Mesodermal cell (in vitro differentiated cells): ENCODE results near the gene SNRNP48.

Experiments
- H3K27ac ChIP-seq: 2 replicates; pipeline ENCODE4 v1.7.0; 2013; ENCODE audit warnings: mild to moderate bottlenecking, low read depth, low read length, moderate library complexity; ENCODE audit not compliant: severe bottlenecking
- H3K36me3 ChIP-seq: 2 replicates; pipeline ENCODE4 v1.7.1; 2013; ENCODE audit warnings: mild to moderate bottlenecking, low read length, moderate library complexity; ENCODE audit not compliant: control insufficient read depth, insufficient read depth
- H3K4me1 ChIP-seq: one replicate; pipeline ENCODE4 v1.7.1; 2013; ENCODE audit warnings: mild to moderate bottlenecking, low read length; ENCODE audit not compliant: insufficient read depth, control insufficient read depth, poor library complexity, severe bottlenecking
- H3K4me3 ChIP-seq: 2 replicates; pipeline ENCODE4 v1.7.0; 2013; ENCODE audit warnings: low read length, control low read depth, mild to moderate bottlenecking; ENCODE audit not compliant: insufficient read depth, poor library complexity, severe bottlenecking; ENCODE audit errors: extremely low read depth
- H3K9me3 ChIP-seq: 2 replicates; pipeline ENCODE4 v1.7.1; 2013; ENCODE audit warnings: mild to moderate bottlenecking, low read length, moderate library complexity; ENCODE audit not compliant: control insufficient read depth
- WGBS, 2 experiments: methylation state at CpG; one replicate each; pipeline ENCODE4 v1.1.5; 2013; ENCODE audit warnings: missing lambda C conversion rate in 2 of 2; ENCODE audit not compliant: insufficient coverage in 2 of 2; 5-methylcytosine and 5-hydroxymethylcytosine counted together

SNRNP48 gene

GRCh38 chr6:7594579-7595125 lies 4.7 kb downstream of the SNRNP48 start:
- Histone ChIP-seq H3K27ac (no peak overlapping the region), H3K9me3 (no peaks in the 10 kb centered on the region), H3K4me1 (peaks cover 4% of the 10 kb centered on the region), H3K4me3 (no peak overlapping the region), H3K36me3 (peaks cover 57% of the 10 kb centered on the region)
- 91 to 94% methylated on average over 3 of the region's 4 CpGs for WGBS, 2 experiments

DNA sequence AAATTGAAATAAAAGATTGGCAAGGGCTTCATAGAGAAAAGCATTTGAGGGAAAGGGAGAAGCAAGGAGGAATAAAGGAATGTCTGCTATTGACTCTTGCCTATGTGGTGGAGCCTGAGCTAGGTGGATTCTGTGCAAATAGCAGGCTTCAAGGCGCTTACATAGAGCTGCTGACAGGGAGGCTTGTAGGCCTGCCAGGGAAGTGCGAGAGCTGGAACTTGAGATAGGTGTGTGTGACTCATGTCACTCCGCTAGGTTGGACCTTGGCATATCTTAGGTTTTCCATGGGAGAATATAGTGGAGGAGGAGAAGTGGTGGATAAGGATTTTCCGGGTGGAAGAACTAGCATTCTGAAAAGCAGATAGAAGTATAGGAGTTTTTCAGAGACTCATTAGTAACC lies 14.0 kb downstream of the SNRNP48 start:
- WGBS, 2 experiments = 97 to 98% methylated on average over 3 to 4 of the region's 4 CpGs
- no peak overlapping the region for H3K27ac ChIP-seq

GRCh38 chr6:7604506-7604905 lies 14.5 kb downstream of the SNRNP48 start:
- Histone ChIP-seq H3K9me3 (no peaks in the 10 kb centered on the region), H3K4me1 (no peaks in the 10 kb centered on the region), H3K4me3 (no peak overlapping the region), H3K27ac (no peak overlapping the region), H3K36me3 (peaks cover 81% of the 10 kb centered on the region)
- WGBS, 2 experiments = 91% methylated on average over 1 of the region's 2 CpGs; no CpG with 5 or more reads in 1 of the 2 experiments

More for the DNA sequence above, 14.0 kb downstream of the SNRNP48 start:
- H3K4me1 ChIP-seq = no peaks in the 10 kb centered on the region
- H3K4me3 ChIP-seq = no peak overlapping the region
- H3K9me3 ChIP-seq = no peaks in the 10 kb centered on the region
- peaks cover 78% of the 10 kb centered on the region for H3K36me3 ChIP-seq

DNA sequence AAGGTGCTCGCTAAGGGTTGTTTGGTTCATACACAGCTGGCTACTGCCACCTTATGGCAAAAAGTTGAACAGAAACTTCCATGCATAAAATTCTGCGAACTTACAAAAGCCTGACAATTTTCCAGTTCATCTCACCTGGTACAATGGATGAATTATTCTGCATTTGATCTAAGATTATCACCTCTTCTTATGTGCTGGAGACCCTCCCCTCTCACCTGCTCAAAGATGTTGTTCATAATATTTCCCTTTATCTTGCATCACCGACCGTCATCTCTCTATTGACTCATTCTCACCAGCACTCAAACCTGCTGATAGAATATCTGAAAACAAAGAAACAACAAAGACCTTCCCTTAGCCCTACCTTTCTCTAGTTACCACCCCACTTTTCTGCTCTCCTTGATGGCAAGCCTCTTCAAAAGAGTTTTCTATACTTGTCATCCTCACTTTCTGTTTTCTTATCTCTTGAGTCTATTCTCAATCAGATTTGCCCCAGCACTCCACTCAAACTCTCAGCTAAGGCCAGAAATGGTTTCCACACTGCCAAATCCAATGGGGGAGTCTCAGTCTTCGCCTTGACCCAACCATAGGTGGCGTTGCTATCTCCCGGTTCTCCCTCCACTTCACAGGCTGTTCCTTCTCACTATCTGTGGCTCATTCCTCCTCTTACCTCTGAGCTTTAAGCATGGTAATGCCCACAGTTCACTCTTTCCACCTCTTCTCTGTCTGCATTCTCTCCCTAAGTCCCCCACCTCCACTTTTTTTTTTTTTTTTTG lies 25.8 kb downstream of the SNRNP48 start:
- no peak overlapping the region for H3K27ac ChIP-seq
- H3K9me3 ChIP-seq = no peaks in the 10 kb centered on the region
- H3K4me1 ChIP-seq = no peaks in the 10 kb centered on the region
- 58 to 65% methylated on average over 5 to 6 of the region's 7 CpGs for WGBS, 2 experiments
- H3K36me3 ChIP-seq = peaks cover 25% of the 10 kb centered on the region
- no peak overlapping the region for H3K4me3 ChIP-seq

DNA sequence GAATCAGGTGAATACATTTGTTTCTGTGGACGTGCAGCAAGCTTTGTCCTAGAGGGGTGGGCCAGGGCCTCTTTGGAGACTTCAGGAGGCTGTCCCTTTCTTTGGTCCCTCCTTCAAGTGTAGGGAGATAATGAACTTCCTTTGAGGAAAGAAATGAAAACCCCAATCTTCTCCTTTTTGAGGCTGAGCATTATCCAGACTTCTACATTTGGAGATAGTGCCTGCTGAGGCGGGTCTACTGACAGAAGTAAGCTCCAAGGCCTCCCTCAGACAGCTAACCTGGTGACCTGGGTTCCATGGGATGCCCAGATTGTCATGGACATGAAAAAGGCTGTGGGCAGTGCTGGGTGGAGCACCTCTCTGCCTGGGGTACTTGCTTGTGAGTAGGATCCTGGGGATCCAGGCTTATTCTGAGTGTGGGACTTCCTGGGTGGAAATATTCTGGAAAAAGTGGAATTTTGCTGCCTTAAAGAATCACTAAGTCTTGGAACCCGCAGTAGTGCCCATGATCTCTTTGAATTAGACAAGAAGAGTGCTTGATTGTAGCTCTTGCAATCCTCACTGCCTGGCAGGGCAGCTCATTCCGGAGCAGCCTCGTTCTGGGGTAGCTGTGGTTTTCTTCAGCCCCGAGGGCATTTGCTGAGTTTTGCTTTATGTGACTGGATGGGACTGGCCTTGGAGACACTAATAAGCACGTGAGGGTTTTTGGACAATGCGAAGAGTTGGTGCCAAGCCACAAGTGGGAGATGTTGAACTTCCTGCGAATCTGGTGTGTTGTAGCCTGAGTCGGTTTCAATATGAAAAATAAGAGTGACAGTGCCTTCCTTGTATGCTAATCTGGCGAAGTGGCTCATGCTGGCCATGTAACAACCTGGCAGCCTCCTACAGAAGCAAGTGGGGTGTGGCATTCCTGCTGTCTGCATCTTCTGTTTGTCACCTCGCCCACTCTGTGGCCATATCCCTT lies 28.1 kb downstream of the SNRNP48 start:
- H3K27ac ChIP-seq = no peak overlapping the region
- no peak overlapping the region for H3K4me3 ChIP-seq
- H3K36me3 ChIP-seq = peaks cover 6% of the 10 kb centered on the region
- no peaks in the 10 kb centered on the region for H3K9me3 ChIP-seq
- WGBS, 2 experiments = 80 to 84% methylated on average over 10 to 12 of the region's 12 CpGs
- no peaks in the 10 kb centered on the region for H3K4me1 ChIP-seq

DNA sequence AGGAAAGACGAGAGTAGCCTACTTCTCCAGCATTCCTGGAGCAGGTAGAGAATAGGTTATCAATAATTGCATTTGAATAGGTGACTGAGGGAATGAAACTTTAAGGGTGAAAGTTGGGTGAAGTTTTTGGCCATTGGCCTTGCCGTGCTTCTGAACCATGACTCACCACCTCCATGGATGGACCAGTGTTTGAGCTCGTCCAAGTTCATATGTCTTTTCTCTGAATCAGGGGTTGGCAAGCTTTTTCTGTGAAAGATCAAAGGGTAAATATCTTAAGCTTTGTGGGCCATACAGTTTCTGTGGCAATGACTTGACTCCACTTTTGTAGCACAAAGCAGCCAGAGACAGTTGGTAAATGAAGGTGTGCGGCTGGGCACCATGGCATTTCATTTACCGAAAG lies 31.8 kb downstream of the SNRNP48 start:
- no peaks in the 10 kb centered on the region for H3K9me3 ChIP-seq
- H3K27ac ChIP-seq = no peak overlapping the region
- H3K36me3 ChIP-seq = no peaks in the 10 kb centered on the region
- no peaks in the 10 kb centered on the region for H3K4me1 ChIP-seq
- 93 to 100% methylated on average over 3 to 4 of the region's 5 CpGs for WGBS, 2 experiments
- H3K4me3 ChIP-seq = no peak overlapping the region

DNA sequence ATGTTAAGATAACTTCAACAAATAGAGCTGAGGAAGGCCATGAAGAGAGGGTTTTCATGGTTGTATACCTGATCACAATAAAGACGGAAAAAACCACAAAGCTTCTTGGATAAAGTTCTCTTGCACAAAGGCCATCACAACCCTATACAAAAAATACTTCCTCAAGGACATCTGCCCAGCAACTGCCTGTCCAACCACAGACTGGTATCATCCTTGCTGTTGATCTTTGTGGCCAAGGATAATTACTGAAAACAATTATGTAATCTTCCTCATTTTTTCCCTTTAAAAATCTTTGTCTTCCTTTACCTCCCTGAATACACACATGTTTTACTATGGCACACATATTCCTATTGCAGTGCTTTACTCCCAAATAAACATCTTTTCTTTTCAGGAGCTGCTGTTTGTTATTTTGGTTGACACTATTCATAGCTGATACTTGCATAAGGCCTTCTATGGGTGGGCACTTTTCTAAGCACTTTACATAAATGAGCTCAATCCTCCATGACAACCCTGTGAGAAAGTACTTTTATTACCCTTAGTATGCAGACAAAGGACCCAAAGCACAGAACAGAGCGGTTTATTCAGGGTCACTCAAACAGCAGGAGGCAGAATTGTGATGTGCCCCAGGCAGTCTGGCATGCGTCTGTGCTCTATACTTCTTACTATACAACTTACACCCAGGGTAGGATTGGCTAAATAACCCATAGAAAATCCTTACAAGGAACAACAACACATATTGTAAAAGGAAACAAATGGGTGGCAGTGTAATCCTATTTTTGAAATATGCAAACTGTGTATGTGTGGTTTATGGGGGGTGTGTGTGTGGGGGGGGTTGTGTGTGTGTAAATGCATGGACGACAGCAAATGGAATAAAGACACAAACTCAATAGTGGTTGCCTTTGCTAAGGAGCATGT lies 35.1 kb downstream of the SNRNP48 start:
- Histone ChIP-seq H3K9me3 (no peaks in the 10 kb centered on the region), H3K4me1 (no peaks in the 10 kb centered on the region), H3K4me3 (no peak overlapping the region), H3K36me3 (no peaks in the 10 kb centered on the region), H3K27ac (peak overlapping the region; percentile 7)
- WGBS, 2 experiments = 51 to 100% methylated on average over 1 to 3 of the region's 4 CpGs

DNA sequence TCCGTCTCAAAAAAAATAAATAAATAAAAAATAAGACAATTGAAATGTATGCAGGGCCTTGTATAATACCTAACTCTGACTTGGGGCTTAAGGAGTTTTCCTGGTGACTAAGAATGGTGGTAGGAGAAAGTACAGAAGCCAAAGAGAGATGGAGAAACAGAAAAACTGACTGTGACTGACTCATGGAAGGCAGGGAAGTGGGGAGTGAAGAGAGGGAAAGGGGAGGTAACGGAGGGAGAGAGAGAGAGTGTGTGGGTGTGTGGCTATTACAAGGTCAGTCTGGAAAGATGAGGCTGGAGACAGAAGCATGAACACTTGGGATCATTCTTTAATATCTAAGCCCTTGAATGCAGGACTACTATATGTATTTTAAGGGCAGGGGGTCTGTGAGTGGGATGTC lies 38.5 kb downstream of the SNRNP48 start:
- H3K9me3 ChIP-seq = no peaks in the 10 kb centered on the region
- H3K27ac ChIP-seq = no peak overlapping the region
- no peaks in the 10 kb centered on the region for H3K36me3 ChIP-seq
- no peaks in the 10 kb centered on the region for H3K4me1 ChIP-seq
- H3K4me3 ChIP-seq = no peak overlapping the region
- 71 to 100% methylated on average over 1 of the region's 2 CpGs for WGBS, 2 experiments

- Histone ChIP-seq H3K9me3 (no peaks in the 10 kb centered on the region), H3K4me1 (no peaks in the 10 kb centered on the region), H3K36me3 (no peaks in the 10 kb centered on the region), H3K27ac (no peak overlapping the region), H3K4me3 (no peak overlapping the region)
- 97 to 100% methylated on average over 6 to 8 of the region's 11 CpGs for WGBS, 2 experiments
Observed at GRCh38 chr6:7628909-7629308, 38.9 kb downstream of the SNRNP48 start.

DNA sequence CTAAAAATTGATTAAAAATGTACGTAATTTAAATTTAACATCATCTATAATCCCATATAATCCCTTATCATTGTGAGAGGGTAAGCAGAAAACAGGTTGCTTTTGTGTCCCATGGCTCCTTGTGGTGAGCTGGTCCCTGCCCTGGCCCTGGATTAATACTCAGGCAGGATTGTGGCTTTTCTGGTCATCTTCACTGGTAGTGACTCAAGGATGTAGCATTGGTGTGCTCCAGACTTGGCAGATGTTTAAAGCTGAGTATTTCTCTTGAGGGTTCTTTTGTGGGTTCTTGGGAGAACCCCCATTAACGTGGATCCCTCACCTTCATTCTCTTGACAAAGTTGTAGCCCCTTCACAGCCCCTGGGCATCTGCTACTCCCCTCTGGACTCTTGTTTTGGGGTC lies 39.3 kb downstream of the SNRNP48 start:
- Histone ChIP-seq H3K27ac (no peak overlapping the region), H3K4me3 (no peak overlapping the region), H3K9me3 (no peaks in the 10 kb centered on the region), H3K36me3 (no peaks in the 10 kb centered on the region), H3K4me1 (no peaks in the 10 kb centered on the region)
- 0% methylated on average over 1 of the region's 2 CpGs; no CpG with 5 or more reads in 1 of the 2 experiments for WGBS, 2 experiments
